K562 (cell line): ENCODE results near the gene TSTD2.

Experiments
- CTCF ChIP-seq, 3 experiments: IDR thresholded peaks in 2 of 3; conservative IDR thresholded peaks in 1 of 3; 2 replicates each; pipeline ENCODE4 v1.5.1; 2011 to 2012; ENCODE audit warnings: low read length in 3 of 3, mild to moderate bottlenecking in 3 of 3, control low read depth in 2 of 3, improper control_type of control experiment in 1 of 3, inconsistent platforms in 1 of 3, low read depth in 1 of 3, mixed read lengths in 1 of 3, moderate library complexity in 1 of 3; ENCODE audit not compliant: insufficient read depth in 2 of 3
- MEF2D ChIP-seq: conservative IDR thresholded peaks from 2 replicates; pipeline ENCODE4 v1.6.1; 2016; ENCODE audit warnings: low read depth, missing genetic modification characterization, missing compliant biosample characterization
- POLR2A ChIP-seq: fragments of 450-650 bp; conservative IDR thresholded peaks from 2 replicates; pipeline ENCODE4 v1.6.1; 2016
- POLR2AphosphoS2 ChIP-seq: IDR thresholded peaks from 2 replicates; pipeline ENCODE4 v1.6.1; 2012; ENCODE audit warnings: low read length, improper control_type of control experiment
- POLR2AphosphoS5 ChIP-seq: IDR thresholded peaks from 2 replicates; pipeline ENCODE4 v1.6.1; 2011; ENCODE audit warnings: mild to moderate bottlenecking, low read depth, low read length, moderate library complexity; ENCODE audit not compliant: control insufficient read depth, insufficient read depth
- STAT5B ChIP-seq: fragments of 250-450 bp; sonication (Bioruptor Pico); IDR thresholded peaks from 2 replicates; pipeline ENCODE4 v1.8.0; 2021; ENCODE audit warnings: mild to moderate bottlenecking, inconsistent platforms
- STAT6 ChIP-seq: sonication (generic); formaldehyde crosslinking; IDR thresholded peaks from 2 replicates; pipeline ENCODE4 v1.8.1; 2023; ENCODE audit warnings: mild to moderate bottlenecking, missing genetic modification reagents
- TAF1 ChIP-seq: IDR thresholded peaks from 2 replicates; pipeline ENCODE4 v1.6.1; 2011; ENCODE audit warnings: mild to moderate bottlenecking, low read length, moderate library complexity; ENCODE audit not compliant: insufficient read depth, control insufficient read depth, severe bottlenecking; ENCODE audit errors: extremely low read depth
- ZNF184 ChIP-seq: sonication (generic); formaldehyde crosslinking; IDR thresholded peaks from 2 replicates; pipeline ENCODE4 v1.5.0; 2020; ENCODE audit warnings: missing genetic modification reagents
- ZNF354B ChIP-seq: fragments of 250-450 bp; sonication (Bioruptor Pico); IDR thresholded peaks from 2 replicates; pipeline ENCODE4 v1.4.0; 2020
- TF ChIP-seq, protein P1 (sequence below): fragments of 450-650 bp; IDR thresholded peaks from 2 replicates; pipeline ENCODE4 v1.6.1; 2016; ENCODE audit warnings: borderline replicate concordance
- TF ChIP-seq, protein P2 (sequence below), 2 experiments: IDR thresholded peaks in 1 of 2; conservative IDR thresholded peaks in 1 of 2; 2 replicates each; pipeline ENCODE4 v1.6.1; 2016; ENCODE audit warnings: low read depth in 2 of 2, mild to moderate bottlenecking in 1 of 2, missing compliant biosample characterization in 1 of 2, missing genetic modification characterization in 1 of 2, moderate library complexity in 1 of 2
- TF ChIP-seq, protein P3 (sequence below): sonication (generic); formaldehyde crosslinking; IDR thresholded peaks from 2 replicates; pipeline ENCODE4 v1.9.0; 2022; ENCODE audit warnings: mild to moderate bottlenecking, missing genetic modification reagents
- TF ChIP-seq, protein P4 (sequence below): sonication (generic); formaldehyde crosslinking; IDR thresholded peaks from 2 replicates; pipeline ENCODE4 v1.8.1; 2023; ENCODE audit warnings: mild to moderate bottlenecking, missing genetic modification reagents

DNA sequence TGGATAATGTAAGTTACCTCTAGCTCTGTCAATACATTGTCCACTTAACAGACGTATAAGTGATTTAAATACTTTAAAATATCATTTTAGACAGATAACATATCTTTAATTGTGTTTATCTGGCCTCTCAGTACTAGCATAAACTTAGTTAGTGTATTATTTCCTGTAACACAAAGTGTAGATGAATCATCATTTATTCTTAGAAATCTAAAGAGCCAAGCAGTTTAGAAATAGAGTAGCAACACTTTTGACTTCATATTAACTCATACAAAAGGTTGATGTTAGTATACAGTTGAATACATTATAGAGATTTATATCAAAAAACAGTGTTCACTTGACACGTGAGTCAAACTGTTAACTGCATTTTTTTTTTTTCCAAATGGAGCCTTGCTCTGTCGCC, 18.5 kb upstream of the TSTD2 start:
- TF ChIP-seq, protein P1, sequence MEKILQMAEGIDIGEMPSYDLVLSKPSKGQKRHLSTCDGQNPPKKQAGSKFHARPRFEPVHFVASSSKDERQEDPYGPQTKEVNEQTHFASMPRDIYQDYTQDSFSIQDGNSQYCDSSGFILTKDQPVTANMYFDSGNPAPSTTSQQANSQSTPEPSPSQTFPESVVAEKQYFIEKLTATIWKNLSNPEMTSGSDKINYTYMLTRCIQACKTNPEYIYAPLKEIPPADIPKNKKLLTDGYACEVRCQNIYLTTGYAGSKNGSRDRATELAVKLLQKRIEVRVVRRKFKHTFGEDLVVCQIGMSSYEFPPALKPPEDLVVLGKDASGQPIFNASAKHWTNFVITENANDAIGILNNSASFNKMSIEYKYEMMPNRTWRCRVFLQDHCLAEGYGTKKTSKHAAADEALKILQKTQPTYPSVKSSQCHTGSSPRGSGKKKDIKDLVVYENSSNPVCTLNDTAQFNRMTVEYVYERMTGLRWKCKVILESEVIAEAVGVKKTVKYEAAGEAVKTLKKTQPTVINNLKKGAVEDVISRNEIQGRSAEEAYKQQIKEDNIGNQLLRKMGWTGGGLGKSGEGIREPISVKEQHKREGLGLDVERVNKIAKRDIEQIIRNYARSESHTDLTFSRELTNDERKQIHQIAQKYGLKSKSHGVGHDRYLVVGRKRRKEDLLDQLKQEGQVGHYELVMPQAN: no peak
- TF ChIP-seq POLR2AphosphoS2 (no peak), CTCF (IDR thresholded peaks at IDR 0.05 in 2 of 3, conservative IDR thresholded peaks at IDR 0.05 in 1 of 3; ENCODE audit: insufficient read depth in 2 of 3, low read depth in 1 of 3, low read length in 3 of 3) (no peak), STAT6 (no peak), STAT5B (CRISPR knock-in tag) (no peak), POLR2AphosphoS5 (no peak), ZNF184 (CRISPR knock-in tag) (no peak), POLR2A (no peak), TAF1 (no peak), MEF2D (tag) (no peak), ZNF354B (CRISPR knock-in tag) (no peak)
- TF ChIP-seq, protein P2, sequence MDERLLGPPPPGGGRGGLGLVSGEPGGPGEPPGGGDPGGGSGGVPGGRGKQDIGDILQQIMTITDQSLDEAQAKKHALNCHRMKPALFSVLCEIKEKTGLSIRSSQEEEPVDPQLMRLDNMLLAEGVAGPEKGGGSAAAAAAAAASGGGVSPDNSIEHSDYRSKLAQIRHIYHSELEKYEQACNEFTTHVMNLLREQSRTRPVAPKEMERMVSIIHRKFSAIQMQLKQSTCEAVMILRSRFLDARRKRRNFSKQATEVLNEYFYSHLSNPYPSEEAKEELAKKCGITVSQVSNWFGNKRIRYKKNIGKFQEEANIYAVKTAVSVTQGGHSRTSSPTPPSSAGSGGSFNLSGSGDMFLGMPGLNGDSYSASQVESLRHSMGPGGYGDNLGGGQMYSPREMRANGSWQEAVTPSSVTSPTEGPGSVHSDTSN (CRISPR knock-in tag; IDR thresholded peaks at IDR 0.05; ENCODE audit: low read depth): no peak
- TF ChIP-seq, protein P2 (tag; conservative IDR thresholded peaks at IDR 0.05; ENCODE audit: low read depth): no peak
- TF ChIP-seq, protein P3, sequence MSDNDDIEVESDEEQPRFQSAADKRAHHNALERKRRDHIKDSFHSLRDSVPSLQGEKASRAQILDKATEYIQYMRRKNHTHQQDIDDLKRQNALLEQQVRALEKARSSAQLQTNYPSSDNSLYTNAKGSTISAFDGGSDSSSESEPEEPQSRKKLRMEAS (CRISPR knock-in tag): no peak
- TF ChIP-seq, protein P4, sequence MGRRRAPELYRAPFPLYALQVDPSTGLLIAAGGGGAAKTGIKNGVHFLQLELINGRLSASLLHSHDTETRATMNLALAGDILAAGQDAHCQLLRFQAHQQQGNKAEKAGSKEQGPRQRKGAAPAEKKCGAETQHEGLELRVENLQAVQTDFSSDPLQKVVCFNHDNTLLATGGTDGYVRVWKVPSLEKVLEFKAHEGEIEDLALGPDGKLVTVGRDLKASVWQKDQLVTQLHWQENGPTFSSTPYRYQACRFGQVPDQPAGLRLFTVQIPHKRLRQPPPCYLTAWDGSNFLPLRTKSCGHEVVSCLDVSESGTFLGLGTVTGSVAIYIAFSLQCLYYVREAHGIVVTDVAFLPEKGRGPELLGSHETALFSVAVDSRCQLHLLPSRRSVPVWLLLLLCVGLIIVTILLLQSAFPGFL (CRISPR knock-in tag): no peak
